WTC11 (cell line): ENCODE data around the gene FUZ. TPM values are rescaled to one million over a fixed set of nuclear protein-coding genes. Genes with fewer than 3 reads are reported as not detected.

ENCODE experiments used
- ATAC-seq: fragments of 200-7000 bp; cut with Tn5 transposase; 2 replicates; pipeline ENCODE4 v1.10.0; 2021; ENCODE audit warnings: mild to moderate bottlenecking, moderate library complexity
- CTCF ChIA-PET: fragments of 300-600 bp; sonication (Branson Sonifier 250); formaldehyde crosslinking; loops from one replicate; lab custom pipeline; 2021; ENCODE audit warnings: antibody characterized with exemption; lab: Charles Lee
- POLR2A ChIA-PET: fragments of 350-600 bp; sonication (Branson Sonifier 250); formaldehyde crosslinking; loops from one replicate; lab custom pipeline; 2021; ENCODE audit warnings: antibody characterized with exemption; lab: Charles Lee
- DNase-seq: peaks from one replicate; pipeline ENCODE4 v3.0.0; 2021; ENCODE audit warnings: low spot score
- H3K27ac Mint-ChIP-seq: 2 replicates; pipeline ENCODE4 v1.8.0; 2021; ENCODE audit warnings: mixed read lengths
- H3K27me3 Mint-ChIP-seq: 2 replicates; pipeline ENCODE4 v1.8.0; 2021; ENCODE audit warnings: low read depth, mild to moderate bottlenecking, moderate library complexity, mixed read lengths
- H3K36me3 Mint-ChIP-seq: 2 replicates; pipeline ENCODE4 v1.8.0; 2021; ENCODE audit warnings: mixed read lengths
- H3K4me1 Mint-ChIP-seq: 2 replicates; pipeline ENCODE4 v1.8.0; 2022; ENCODE audit warnings: mixed read lengths
- H3K4me3 Mint-ChIP-seq: 2 replicates; pipeline ENCODE4 v1.8.0; 2021; ENCODE audit warnings: mild to moderate bottlenecking, moderate library complexity, mixed read lengths
- H3K9me3 Mint-ChIP-seq: 2 replicates; pipeline ENCODE4 v1.8.0; 2021; ENCODE audit warnings: mixed read lengths
- CBFB ChIP-seq: sonication (generic); formaldehyde crosslinking; IDR thresholded peaks from 2 replicates; pipeline ENCODE4 v1.8.1; 2022; ENCODE audit warnings: mild to moderate bottlenecking, low read depth, missing genetic modification reagents
- CREB1 ChIP-seq: sonication (generic); formaldehyde crosslinking; IDR thresholded peaks from 2 replicates; pipeline ENCODE4 v1.8.0; 2023; ENCODE audit warnings: mild to moderate bottlenecking, missing genetic modification reagents
- CTCF ChIP-seq: fragments of 200-600 bp; IDR thresholded peaks from 2 replicates; pipeline ENCODE4 v1.8.0; 2022; ENCODE audit warnings: antibody characterized with exemption
- IRF2 ChIP-seq: sonication (generic); formaldehyde crosslinking; IDR thresholded peaks from 2 replicates; pipeline ENCODE4 v1.8.0; 2022; ENCODE audit warnings: low read depth, missing genetic modification reagents, borderline replicate concordance
- JUN ChIP-seq: sonication (generic); formaldehyde crosslinking; IDR thresholded peaks from 2 replicates; pipeline ENCODE4 v1.8.0; 2023; ENCODE audit warnings: mild to moderate bottlenecking, missing genetic modification reagents
- MXD4 ChIP-seq: fragments of 250-450 bp; sonication (Bioruptor Pico); IDR thresholded peaks from 2 replicates; pipeline ENCODE4 v1.8.0; 2021; ENCODE audit warnings: mild to moderate bottlenecking, moderate library complexity, borderline replicate concordance
- NFE2L1 ChIP-seq: sonication (generic); formaldehyde crosslinking; IDR thresholded peaks from 2 replicates; pipeline ENCODE4 v1.8.1; 2023; ENCODE audit warnings: missing genetic modification reagents
- PRDM15 ChIP-seq: sonication (generic); formaldehyde crosslinking; IDR thresholded peaks from 2 replicates; pipeline ENCODE4 v1.8.0; 2022; ENCODE audit warnings: missing genetic modification reagents
- PREB ChIP-seq: sonication (generic); formaldehyde crosslinking; IDR thresholded peaks from 2 replicates; pipeline ENCODE4 v1.8.1; 2022; ENCODE audit warnings: mild to moderate bottlenecking, missing genetic modification reagents, moderate library complexity, borderline replicate concordance
- PRRX2 ChIP-seq: fragments of 250-450 bp; sonication (Bioruptor Pico); IDR thresholded peaks from 2 replicates; pipeline ENCODE4 v1.8.0; 2021; ENCODE audit warnings: mild to moderate bottlenecking
- SP1 ChIP-seq: sonication (generic); formaldehyde crosslinking; conservative IDR thresholded peaks from 2 replicates; pipeline ENCODE4 v1.8.1; 2022; ENCODE audit warnings: missing genetic modification reagents
- STAT6 ChIP-seq: sonication (generic); formaldehyde crosslinking; conservative IDR thresholded peaks from 2 replicates; pipeline ENCODE4 v1.8.1; 2023; ENCODE audit warnings: mild to moderate bottlenecking, low read depth, missing genetic modification reagents, moderate library complexity
- TP53 ChIP-seq: sonication (generic); formaldehyde crosslinking; IDR thresholded peaks from 2 replicates; pipeline ENCODE4 v1.8.1; 2023; ENCODE audit warnings: mild to moderate bottlenecking, missing genetic modification reagents
- total RNA-seq: library from RNA; stranded (reverse); gene quantifications from 3 replicates; pipeline ENCODE4 v1.2.3, GENCODE V29; 2021
- TF ChIP-seq, protein P1 (sequence below): sonication (generic); formaldehyde crosslinking; IDR thresholded peaks from 2 replicates; pipeline ENCODE4 v1.8.1; 2023; ENCODE audit warnings: mild to moderate bottlenecking, missing genetic modification reagents, moderate library complexity
- TF ChIP-seq, protein P2 (sequence below): sonication (generic); formaldehyde crosslinking; IDR thresholded peaks from 2 replicates; pipeline ENCODE4 v1.8.1; 2023; ENCODE audit warnings: mild to moderate bottlenecking, missing genetic modification reagents, moderate library complexity
- TF ChIP-seq, protein P3 (sequence below): fragments of 250-450 bp; sonication (Bioruptor Pico); conservative IDR thresholded peaks from 2 replicates; pipeline ENCODE4 v1.9.0; 2021; ENCODE audit warnings: mild to moderate bottlenecking
- TF ChIP-seq, protein P4 (sequence below): fragments of 250-450 bp; sonication (Bioruptor Pico); IDR thresholded peaks from 2 replicates; pipeline ENCODE4 v1.9.0; 2021; ENCODE audit warnings: moderate library complexity, mild to moderate bottlenecking, inconsistent platforms, borderline replicate concordance

FUZ gene
- total RNA-seq, 1 experiment from 2014 or later, result 35.1 TPM

DNA sequence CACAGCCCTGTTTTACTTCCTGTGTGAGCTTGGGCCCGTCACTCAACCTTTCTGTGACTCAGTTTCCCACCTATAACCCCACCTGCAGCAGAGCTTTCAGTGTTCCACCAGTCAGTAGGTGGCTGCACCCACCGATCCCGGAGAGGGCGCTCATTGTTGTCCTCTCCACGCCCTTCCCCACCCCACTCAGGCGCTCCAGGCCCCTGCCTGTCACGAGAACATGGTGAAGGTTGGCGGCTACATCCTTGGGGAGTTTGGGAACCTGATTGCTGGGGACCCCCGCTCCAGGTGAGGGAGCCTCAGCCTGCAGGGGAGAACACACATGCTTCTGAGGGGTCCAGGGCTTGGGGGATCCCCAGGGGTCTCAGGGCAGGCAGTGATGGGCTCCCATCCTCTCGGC is 12.3 kb downstream of the FUZ start:
- ChIA-PET POLR2A (no interaction called here), CTCF (interaction anchor here (0.5 kb wide), 1 partner anchor 229 kb away, joined by 4 read pairs; no protein-coding TSS in a partner anchor)
- no peak for TF ChIP-seq PRDM15 (CRISPR knock-in tag)
- TF ChIP-seq CBFB, result no peak
- TF ChIP-seq, protein P1, sequence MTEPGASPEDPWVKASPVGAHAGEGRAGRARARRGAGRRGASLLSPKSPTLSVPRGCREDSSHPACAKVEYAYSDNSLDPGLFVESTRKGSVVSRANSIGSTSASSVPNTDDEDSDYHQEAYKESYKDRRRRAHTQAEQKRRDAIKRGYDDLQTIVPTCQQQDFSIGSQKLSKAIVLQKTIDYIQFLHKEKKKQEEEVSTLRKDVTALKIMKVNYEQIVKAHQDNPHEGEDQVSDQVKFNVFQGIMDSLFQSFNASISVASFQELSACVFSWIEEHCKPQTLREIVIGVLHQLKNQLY (CRISPR knock-in tag), result no peak
- no peak for TF ChIP-seq PRRX2
- TF ChIP-seq JUN (CRISPR knock-in tag), result no peak
- TF ChIP-seq, protein P2, sequence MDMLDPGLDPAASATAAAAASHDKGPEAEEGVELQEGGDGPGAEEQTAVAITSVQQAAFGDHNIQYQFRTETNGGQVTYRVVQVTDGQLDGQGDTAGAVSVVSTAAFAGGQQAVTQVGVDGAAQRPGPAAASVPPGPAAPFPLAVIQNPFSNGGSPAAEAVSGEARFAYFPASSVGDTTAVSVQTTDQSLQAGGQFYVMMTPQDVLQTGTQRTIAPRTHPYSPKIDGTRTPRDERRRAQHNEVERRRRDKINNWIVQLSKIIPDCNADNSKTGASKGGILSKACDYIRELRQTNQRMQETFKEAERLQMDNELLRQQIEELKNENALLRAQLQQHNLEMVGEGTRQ (CRISPR knock-in tag), result no peak
- TF ChIP-seq STAT6 (CRISPR knock-in tag), result no peak
- no peak for TF ChIP-seq PREB (CRISPR knock-in tag)
- TF ChIP-seq, protein P3, sequence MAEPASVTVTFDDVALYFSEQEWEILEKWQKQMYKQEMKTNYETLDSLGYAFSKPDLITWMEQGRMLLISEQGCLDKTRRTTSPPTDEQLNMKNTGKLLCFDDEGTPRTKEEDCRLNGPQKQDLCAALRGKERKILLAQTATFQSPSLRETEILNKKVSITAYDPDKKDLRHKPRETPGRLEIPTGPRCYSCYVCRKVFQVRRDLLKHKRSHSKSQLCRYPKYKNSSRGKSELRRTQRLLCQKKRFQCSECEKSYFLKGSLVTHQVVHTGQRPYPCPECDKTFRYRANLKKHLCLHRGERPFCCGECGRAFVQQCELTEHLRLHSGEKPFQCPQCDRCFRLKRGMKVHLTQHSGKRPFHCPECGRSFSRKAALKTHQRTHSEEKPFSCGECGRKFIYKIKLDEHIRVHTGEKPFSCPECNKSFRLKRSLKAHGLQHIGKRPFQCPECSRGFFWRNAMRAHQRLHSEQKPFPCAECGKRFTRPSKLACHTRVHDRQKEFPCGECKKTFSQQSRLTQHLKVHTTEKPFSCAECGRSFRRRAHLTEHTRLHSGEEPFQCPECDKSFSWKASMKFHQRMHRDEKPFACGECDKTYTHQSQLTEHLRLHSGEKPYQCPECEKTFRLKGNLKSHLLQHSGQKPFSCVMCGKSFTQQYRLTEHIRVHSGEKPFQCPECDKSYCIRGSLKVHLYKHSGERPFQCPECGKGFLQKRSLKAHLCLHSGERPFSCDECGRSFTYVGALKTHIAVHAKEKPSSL (CRISPR knock-in tag), result no peak
- no peak overlapping the region for H3K4me3 Mint-ChIP-seq
- no peaks in the 10 kb centered on the region for H3K9me3 Mint-ChIP-seq
- DNase-seq (no peak), ATAC-seq (no peak)
- H3K27me3 Mint-ChIP-seq, result no peaks in the 10 kb centered on the region
- H3K36me3 Mint-ChIP-seq, result peaks cover 27% of the 10 kb centered on the region
- peaks cover 15% of the 10 kb centered on the region for H3K4me1 Mint-ChIP-seq
- no peak overlapping the region for H3K27ac Mint-ChIP-seq

- Mint-ChIP-seq H3K4me3 (no peak overlapping the region), H3K9me3 (no peaks in the 10 kb centered on the region), H3K27ac (no peak overlapping the region), H3K36me3 (peaks cover 35% of the 10 kb centered on the region), H3K27me3 (no peaks in the 10 kb centered on the region), H3K4me1 (peaks cover 15% of the 10 kb centered on the region)
- ChIA-PET POLR2A (no interaction called here), CTCF (interaction anchor here (1.5 kb wide), 1 partner anchor 10 kb away, joined by 3 read pairs; no protein-coding TSS in a partner anchor)
- ATAC-seq (peak; percentile 61), DNase-seq (peak; percentile 82)
- TF ChIP-seq SP1 (CRISPR knock-in tag), result 0 out of 2 replicates have a peak, but pooled peaks have one; percentile 17
- TF ChIP-seq IRF2, result no peak
- no peak for TF ChIP-seq MXD4 (CRISPR knock-in tag)
- TF ChIP-seq STAT6 (CRISPR knock-in tag), result no peak
- no peak for TF ChIP-seq TP53 (CRISPR knock-in tag)
- TF ChIP-seq, protein P4, sequence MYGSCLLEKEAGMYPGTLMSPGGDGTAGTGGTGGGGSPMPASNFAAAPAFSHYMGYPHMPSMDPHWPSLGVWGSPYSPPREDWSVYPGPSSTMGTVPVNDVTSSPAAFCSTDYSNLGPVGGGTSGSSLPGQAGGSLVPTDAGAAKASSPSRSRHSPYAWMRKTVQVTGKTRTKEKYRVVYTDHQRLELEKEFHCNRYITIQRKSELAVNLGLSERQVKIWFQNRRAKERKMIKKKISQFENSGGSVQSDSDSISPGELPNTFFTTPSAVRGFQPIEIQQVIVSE (CRISPR knock-in tag), result no peak
- no peak for TF ChIP-seq CREB1 (CRISPR knock-in tag)
- no peak for TF ChIP-seq NFE2L1 (CRISPR knock-in tag)
- TF ChIP-seq CTCF, result peak; percentile 35; the same call in 1 of the 2 replicates
Measured at GRCh38 chr19:49799798-49800376, 13.2 kb downstream of the FUZ start.
